ENCODE measurements around the gene BPIFB4.

- TF ChIP-seq, protein P1, sequence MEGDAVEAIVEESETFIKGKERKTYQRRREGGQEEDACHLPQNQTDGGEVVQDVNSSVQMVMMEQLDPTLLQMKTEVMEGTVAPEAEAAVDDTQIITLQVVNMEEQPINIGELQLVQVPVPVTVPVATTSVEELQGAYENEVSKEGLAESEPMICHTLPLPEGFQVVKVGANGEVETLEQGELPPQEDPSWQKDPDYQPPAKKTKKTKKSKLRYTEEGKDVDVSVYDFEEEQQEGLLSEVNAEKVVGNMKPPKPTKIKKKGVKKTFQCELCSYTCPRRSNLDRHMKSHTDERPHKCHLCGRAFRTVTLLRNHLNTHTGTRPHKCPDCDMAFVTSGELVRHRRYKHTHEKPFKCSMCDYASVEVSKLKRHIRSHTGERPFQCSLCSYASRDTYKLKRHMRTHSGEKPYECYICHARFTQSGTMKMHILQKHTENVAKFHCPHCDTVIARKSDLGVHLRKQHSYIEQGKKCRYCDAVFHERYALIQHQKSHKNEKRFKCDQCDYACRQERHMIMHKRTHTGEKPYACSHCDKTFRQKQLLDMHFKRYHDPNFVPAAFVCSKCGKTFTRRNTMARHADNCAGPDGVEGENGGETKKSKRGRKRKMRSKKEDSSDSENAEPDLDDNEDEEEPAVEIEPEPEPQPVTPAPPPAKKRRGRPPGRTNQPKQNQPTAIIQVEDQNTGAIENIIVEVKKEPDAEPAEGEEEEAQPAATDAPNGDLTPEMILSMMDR (IDR thresholded peaks at IDR 0.05 in 8 of 11, conservative IDR thresholded peaks at IDR 0.05 in 3 of 11) = no peak
- no peak for TF ChIP-seq POLR2AphosphoS5 (IDR thresholded peaks at IDR 0.05)
Observed at GRCh38 chr20:33099843-33100538, 20.5 kb downstream of the BPIFB4 start.
